ENCODE results near the gene BCAS3.

Gene BCAS3

DNA sequence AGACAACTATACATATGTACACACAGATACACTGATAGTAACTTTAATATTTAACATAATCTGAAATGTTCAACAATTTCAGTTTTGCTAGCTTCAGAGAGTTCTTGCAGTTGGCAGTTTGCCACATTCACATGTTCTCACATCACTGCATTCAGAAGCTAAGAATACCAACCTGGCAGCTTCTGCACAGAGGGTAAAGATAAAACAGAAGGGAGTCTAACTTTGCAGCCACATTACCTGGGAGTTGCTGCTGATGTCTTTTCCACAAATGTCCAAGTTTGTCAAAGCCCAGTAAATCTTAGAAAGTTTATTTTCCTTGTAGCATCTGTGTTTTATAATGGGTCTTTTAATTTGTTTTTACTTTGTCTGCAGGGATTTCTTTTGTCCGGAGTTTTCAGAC is 332.0 kb downstream of the BCAS3 start:
- H3K27me3 Mint-ChIP-seq (ENCODE audit: low read depth, poor library complexity), result no peaks in the 10 kb centered on the region
- H3K36me3 Mint-ChIP-seq (ENCODE audit: low read depth), result no peaks in the 10 kb centered on the region
- no peak for DNase-seq
- TF ChIP-seq, protein P1, sequence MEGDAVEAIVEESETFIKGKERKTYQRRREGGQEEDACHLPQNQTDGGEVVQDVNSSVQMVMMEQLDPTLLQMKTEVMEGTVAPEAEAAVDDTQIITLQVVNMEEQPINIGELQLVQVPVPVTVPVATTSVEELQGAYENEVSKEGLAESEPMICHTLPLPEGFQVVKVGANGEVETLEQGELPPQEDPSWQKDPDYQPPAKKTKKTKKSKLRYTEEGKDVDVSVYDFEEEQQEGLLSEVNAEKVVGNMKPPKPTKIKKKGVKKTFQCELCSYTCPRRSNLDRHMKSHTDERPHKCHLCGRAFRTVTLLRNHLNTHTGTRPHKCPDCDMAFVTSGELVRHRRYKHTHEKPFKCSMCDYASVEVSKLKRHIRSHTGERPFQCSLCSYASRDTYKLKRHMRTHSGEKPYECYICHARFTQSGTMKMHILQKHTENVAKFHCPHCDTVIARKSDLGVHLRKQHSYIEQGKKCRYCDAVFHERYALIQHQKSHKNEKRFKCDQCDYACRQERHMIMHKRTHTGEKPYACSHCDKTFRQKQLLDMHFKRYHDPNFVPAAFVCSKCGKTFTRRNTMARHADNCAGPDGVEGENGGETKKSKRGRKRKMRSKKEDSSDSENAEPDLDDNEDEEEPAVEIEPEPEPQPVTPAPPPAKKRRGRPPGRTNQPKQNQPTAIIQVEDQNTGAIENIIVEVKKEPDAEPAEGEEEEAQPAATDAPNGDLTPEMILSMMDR (IDR thresholded peaks at IDR 0.05), result no peak
- peaks cover 22% of the 10 kb centered on the region for H3K4me1 Mint-ChIP-seq
- no peak overlapping the region for H3K4me3 Mint-ChIP-seq
- H3K27ac Mint-ChIP-seq, result no peak overlapping the region
- no peaks in the 10 kb centered on the region for H3K9me3 Mint-ChIP-seq

DNA sequence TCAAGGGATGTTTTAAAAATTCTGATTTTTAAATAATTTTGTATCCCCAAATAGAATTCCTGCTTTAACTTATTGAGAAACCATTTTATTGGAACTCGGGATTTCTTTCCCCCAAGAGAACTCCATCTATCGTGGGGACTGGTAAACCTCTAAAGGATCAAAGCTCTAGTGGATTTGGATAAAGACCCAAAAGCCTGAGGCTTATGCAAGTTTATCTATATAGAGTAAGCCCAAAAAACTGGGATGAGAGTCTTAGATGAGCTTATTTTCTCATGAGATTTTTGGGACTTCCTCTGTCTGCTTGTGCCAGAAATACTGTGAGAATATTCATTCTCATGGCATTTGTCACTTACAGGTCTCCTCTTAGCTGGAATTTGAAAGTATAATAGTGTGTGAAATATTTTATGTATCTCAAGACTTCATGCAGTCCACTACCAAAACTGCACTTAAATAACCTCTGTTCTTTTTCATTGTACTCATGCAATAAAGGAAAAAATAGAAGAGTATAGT is 333.1 kb downstream of the BCAS3 start:
- Mint-ChIP-seq H3K4me1 (peaks cover 22% of the 10 kb centered on the region), H3K4me3 (no peak overlapping the region), H3K9me3 (no peaks in the 10 kb centered on the region), H3K27me3 (ENCODE audit: low read depth, poor library complexity) (no peaks in the 10 kb centered on the region), H3K27ac (no peak overlapping the region), H3K36me3 (ENCODE audit: low read depth) (no peaks in the 10 kb centered on the region)
- TF ChIP-seq, protein P1 (IDR thresholded peaks at IDR 0.05), result no peak
- DNase-seq, result no peak

DNA sequence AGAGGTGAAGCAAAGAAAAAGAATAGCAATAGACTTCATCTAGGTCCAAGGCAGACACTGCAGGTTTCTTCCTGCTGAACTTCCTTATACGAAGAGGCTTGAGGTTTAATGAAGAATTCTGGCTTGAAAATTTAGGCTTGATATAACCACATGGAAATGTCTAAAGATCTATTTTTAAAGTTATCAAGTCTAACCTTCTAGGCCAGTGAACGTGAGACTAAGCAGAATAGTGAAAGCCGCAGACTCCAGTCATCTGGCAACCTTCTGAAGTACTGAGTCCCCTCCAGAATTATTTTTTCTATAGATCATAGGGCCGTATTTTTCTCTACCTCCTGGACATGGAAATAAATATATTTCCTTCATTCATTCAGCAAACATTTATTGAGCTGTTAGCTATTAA is 333.6 kb downstream of the BCAS3 start:
- DNase-seq, result no peak
- Mint-ChIP-seq H3K36me3 (ENCODE audit: low read depth) (no peaks in the 10 kb centered on the region), H3K4me1 (peaks cover 22% of the 10 kb centered on the region), H3K27me3 (ENCODE audit: low read depth, poor library complexity) (no peaks in the 10 kb centered on the region), H3K4me3 (no peak overlapping the region), H3K27ac (no peak overlapping the region), H3K9me3 (no peaks in the 10 kb centered on the region)
- TF ChIP-seq, protein P1 (IDR thresholded peaks at IDR 0.05), result no peak

DNA sequence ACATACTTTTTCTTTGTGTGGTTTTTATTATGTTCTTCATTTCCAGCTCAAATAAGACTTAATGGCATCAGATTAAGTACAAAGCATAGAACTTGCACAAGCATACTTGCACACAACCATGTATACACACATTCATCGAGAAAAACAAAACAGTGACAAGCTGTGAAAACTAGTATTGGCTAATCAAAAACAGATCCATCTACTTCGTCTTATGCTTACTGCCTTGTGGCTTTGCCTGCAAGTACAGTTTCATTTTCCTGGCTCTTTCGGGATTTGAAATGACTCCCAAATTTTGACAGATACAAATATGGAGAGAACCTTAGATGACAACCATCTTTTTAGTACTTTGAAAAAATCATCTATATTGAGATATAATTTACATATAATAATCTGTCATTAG is 338.3 kb downstream of the BCAS3 start:
- H3K27me3 Mint-ChIP-seq (ENCODE audit: low read depth, poor library complexity), result no peaks in the 10 kb centered on the region
- H3K27ac Mint-ChIP-seq, result no peak overlapping the region
- TF ChIP-seq, protein P1 (IDR thresholded peaks at IDR 0.05), result no peak
- peaks cover 7% of the 10 kb centered on the region for H3K36me3 Mint-ChIP-seq (ENCODE audit: low read depth)
- no peak overlapping the region for H3K4me3 Mint-ChIP-seq
- no peak for DNase-seq
- H3K9me3 Mint-ChIP-seq, result no peaks in the 10 kb centered on the region
- no peaks in the 10 kb centered on the region for H3K4me1 Mint-ChIP-seq

DNA sequence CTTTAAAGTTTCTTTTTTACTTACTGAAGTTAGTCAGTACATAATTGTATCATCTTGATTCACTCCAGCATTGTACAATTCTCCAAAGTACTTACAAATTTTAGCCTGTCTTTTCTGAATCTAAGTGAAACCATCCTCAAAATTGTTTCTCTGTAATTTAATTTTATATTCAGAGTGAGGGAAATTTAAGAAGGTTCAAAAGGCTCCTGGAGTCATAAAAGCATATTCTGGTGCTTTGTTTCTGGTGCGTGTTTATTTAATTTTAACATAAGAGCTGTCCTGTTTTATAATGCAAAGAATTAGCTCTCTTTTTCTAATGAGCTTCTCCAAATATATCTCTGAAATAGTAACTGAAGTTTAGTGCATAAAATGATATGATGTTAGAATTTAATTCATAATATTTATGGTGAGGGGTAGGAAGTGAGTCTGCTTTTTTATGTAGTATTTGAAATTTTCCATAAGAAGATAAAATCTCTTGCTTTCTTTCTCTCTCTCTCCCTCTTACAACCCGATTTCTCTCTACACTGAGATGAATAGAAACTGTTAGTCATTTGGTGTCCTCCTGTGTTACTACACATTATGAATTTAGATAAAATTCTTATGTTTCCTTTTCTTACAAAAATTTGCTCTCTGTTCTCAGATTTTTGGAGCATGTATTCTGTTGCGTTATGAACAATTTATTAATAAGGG is 339.8 kb downstream of the BCAS3 start:
- Mint-ChIP-seq H3K4me3 (no peak overlapping the region), H3K27me3 (ENCODE audit: low read depth, poor library complexity) (no peaks in the 10 kb centered on the region), H3K27ac (no peak overlapping the region), H3K36me3 (ENCODE audit: low read depth) (peaks cover 7% of the 10 kb centered on the region), H3K4me1 (no peaks in the 10 kb centered on the region), H3K9me3 (no peaks in the 10 kb centered on the region)
- no peak for DNase-seq
- TF ChIP-seq, protein P1 (IDR thresholded peaks at IDR 0.05), result no peak

DNA sequence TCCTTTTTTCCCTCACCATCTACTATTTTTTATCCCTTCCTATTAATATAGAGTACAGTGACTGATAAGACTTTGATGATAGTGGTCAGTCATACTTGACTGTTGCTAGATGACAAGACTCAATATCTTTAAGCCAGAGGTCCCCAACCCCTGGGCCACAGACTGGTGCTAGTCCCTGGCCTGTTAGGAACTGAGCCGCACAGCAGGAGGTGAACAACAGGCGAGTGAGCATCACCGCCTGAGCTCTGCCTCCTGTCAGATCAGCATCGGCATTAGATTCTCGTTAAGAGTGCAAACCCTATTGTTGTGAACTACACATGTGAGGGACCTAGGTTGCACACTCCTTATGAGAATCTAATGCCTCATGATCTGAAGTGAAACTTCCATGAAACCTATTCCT is 341.3 kb downstream of the BCAS3 start:
- no peaks in the 10 kb centered on the region for H3K4me1 Mint-ChIP-seq
- no peaks in the 10 kb centered on the region for H3K9me3 Mint-ChIP-seq
- no peak overlapping the region for H3K27ac Mint-ChIP-seq
- TF ChIP-seq, protein P1 (IDR thresholded peaks at IDR 0.05), result no peak
- DNase-seq, result no peak
- no peaks in the 10 kb centered on the region for H3K27me3 Mint-ChIP-seq (ENCODE audit: low read depth, poor library complexity)
- H3K4me3 Mint-ChIP-seq, result no peak overlapping the region
- peaks cover 7% of the 10 kb centered on the region for H3K36me3 Mint-ChIP-seq (ENCODE audit: low read depth)

Data from nephron progenitor cell (in vitro differentiated cells).